HCT116 (cell line): ENCODE measurements around the gene COL23A1. TPM values are rescaled to one million over a fixed set of nuclear protein-coding genes. Genes with fewer than 3 reads are reported as not detected.

Experiments
- ATAC-seq: fragments of 200-7000 bp; cut with Tn5 transposase; 2 replicates; pipeline ENCODE4 v1.9.1; 2020; ENCODE audit warnings: mild to moderate bottlenecking, moderate library complexity
- BruUV-seq: library from RNA; stranded (reverse); fragments of 400-500 nt; replicated peaks from 2 replicates; lab custom pipeline; 2021; lab: Mats Ljungman, UMichigan
- CTCF ChIA-PET: fragments of 300-600 bp; sonication (Branson Sonifier 250); formaldehyde crosslinking; loops from one replicate; lab custom pipeline; 2021; ENCODE audit warnings: antibody characterized with exemption; lab: Charles Lee
- POLR2A ChIA-PET: fragments of 300-600, 350-600 bp; sonication (Branson Sonifier 250); formaldehyde crosslinking; loops from one replicate; lab custom pipeline; 2021; ENCODE audit warnings: antibody characterized with exemption; lab: Charles Lee
- RAD21 ChIA-PET, 2 experiments: fragments of 300-600 bp; sonication (Branson Sonifier 250); formaldehyde crosslinking; loops; one replicate each; lab custom pipeline; 2023; ENCODE audit warnings: low total read pairs in 2 of 2; ENCODE audit not compliant: uncharacterized antibody in 2 of 2, unreplicated experiment in 2 of 2, low non-redundant PET in 1 of 2; lab: Charles Lee
- DNase-seq: peaks from one replicate; pipeline ENCODE4 v3.0.0-alpha.2; 2010; ENCODE audit warnings: low read depth, low spot score
- H2AFZ ChIP-seq: fragments of 200-600 bp; shearing (Covaris generic), sonication (generic); 2 replicates; pipeline ENCODE4 v1.6.1; 2017; ENCODE audit warnings: low read depth, mixed run types, mixed read lengths, antibody characterized with exemption, low read length; ENCODE audit not compliant: poor library complexity, severe bottlenecking
- H3K27ac ChIP-seq: 2 replicates; pipeline ENCODE4 v1.5.1; 2012; ENCODE audit warnings: low read depth, low read length
- H3K27me3 ChIP-seq: fragments of 200-600 bp; sonication (generic); 2 replicates; pipeline ENCODE4 v1.6.1; 2016; ENCODE audit warnings: mixed run types, low read length, mixed read lengths; ENCODE audit not compliant: insufficient read depth
- H3K36me3 ChIP-seq, 2 experiments: fragments of 200-500 bp in 1 of 2; fragments of 200-600 bp in 1 of 2; sonication (Bioruptor generic) in 1 of 2; sonication (generic) in 1 of 2; 2 replicates each; pipeline versions ENCODE4 v1.5.1 to v1.6.1; 2014 to 2016; ENCODE audit warnings: low read length in 2 of 2, inconsistent platforms in 1 of 2, mixed read lengths in 1 of 2, mixed run types in 1 of 2; ENCODE audit not compliant: insufficient read depth in 2 of 2, control insufficient read depth in 1 of 2
- H3K4me1 ChIP-seq, 2 experiments: fragments of 200-600 bp in 1 of 2; sonication (generic) in 1 of 2; 2 replicates each; pipeline versions ENCODE4 v1.5.1 to v1.6.1; 2012 to 2017; ENCODE audit warnings: low read length in 2 of 2, inconsistent platforms in 1 of 2, mild to moderate bottlenecking in 1 of 2, mixed read lengths in 1 of 2, mixed run types in 1 of 2, moderate library complexity in 1 of 2; ENCODE audit not compliant: insufficient read depth in 2 of 2, control insufficient read depth in 1 of 2
- H3K4me2 ChIP-seq: fragments of 200-600 bp; sonication (generic); 2 replicates; pipeline ENCODE4 v1.6.1; 2017; ENCODE audit warnings: mixed run types, low read length, mixed read lengths
- H3K4me3 ChIP-seq, 2 experiments: fragments of 200-600 bp in 1 of 2; sonication (generic) in 1 of 2; replicated peaks in 1 of 2; 2 replicates each; pipeline ENCODE4 v1.5.1; 2011 to 2016; ENCODE audit warnings: low read length in 2 of 2, control low read depth in 1 of 2, low read depth in 1 of 2, mild to moderate bottlenecking in 1 of 2, mixed read lengths in 1 of 2, mixed run types in 1 of 2
- H3K79me2 ChIP-seq: fragments of 200-600 bp; sonication (generic); 2 replicates; pipeline ENCODE4 v1.6.1; 2017; ENCODE audit warnings: mild to moderate bottlenecking, mixed run types, low read length, moderate library complexity, mixed read lengths; ENCODE audit not compliant: insufficient read depth
- H3K9ac ChIP-seq: fragments of 200-600 bp; sonication (generic); 2 replicates; pipeline ENCODE4 v1.6.1; 2016; ENCODE audit warnings: low read length, mixed read lengths
- H3K9me2 ChIP-seq: fragments of 200-600 bp; sonication (generic), shearing (Covaris generic); 2 replicates; pipeline ENCODE4 v1.6.1; 2017; ENCODE audit warnings: mixed run types, mild to moderate bottlenecking, moderate library complexity; ENCODE audit not compliant: insufficient read depth
- H3K9me3 ChIP-seq, 2 experiments: fragments of 200-500 bp in 1 of 2; fragments of 200-600 bp in 1 of 2; sonication (Bioruptor generic) in 1 of 2; sonication (generic) in 1 of 2; 2 replicates each; pipeline ENCODE4 v1.6.1; 2014 to 2017; ENCODE audit warnings: low read length in 2 of 2, mixed read lengths in 2 of 2, inconsistent platforms in 1 of 2, low read depth in 1 of 2, mild to moderate bottlenecking in 1 of 2, mixed run types in 1 of 2, moderate library complexity in 1 of 2; ENCODE audit not compliant: control insufficient read depth in 1 of 2, insufficient read depth in 1 of 2
- H4K20me1 ChIP-seq: fragments of 200-600 bp; sonication (generic), shearing (Covaris generic); 2 replicates; pipeline ENCODE4 v1.6.1; 2017; ENCODE audit warnings: mixed run types, mild to moderate bottlenecking, moderate library complexity; ENCODE audit not compliant: insufficient read depth
- ELF1 ChIP-seq: IDR thresholded peaks from 2 replicates; pipeline ENCODE4 v1.6.1; 2012; ENCODE audit warnings: low read depth, borderline replicate concordance
- SP1 ChIP-seq: IDR thresholded peaks from 2 replicates; pipeline ENCODE4 v1.6.1; 2012; ENCODE audit warnings: low read depth
- SRF ChIP-seq: IDR thresholded peaks from 2 replicates; pipeline ENCODE4 v1.6.1; 2012; ENCODE audit warnings: low read depth
- TCF7L2 ChIP-seq: IDR thresholded peaks from 2 replicates; pipeline ENCODE4 v1.7.0; 2011; ENCODE audit warnings: borderline replicate concordance, inconsistent platforms; ENCODE audit not compliant: insufficient read depth, insufficient read length; ENCODE audit errors: extremely low read depth
- intact Hi-C: fragments of 100-400 bp; cut with micrococcal nuclease; formaldehyde crosslinking; loops from 2 replicates; pipeline ENCODE4 v1.10.0; 2022
- total RNA-seq: library from RNA; stranded (reverse); gene quantifications from one replicate; pipeline ENCODE4 v1.2.1, GENCODE V29; 2021; ENCODE audit not compliant: unreplicated experiment
- TF ChIP-seq, protein P1 (sequence below): IDR thresholded peaks from 2 replicates; pipeline ENCODE4 v1.6.1; 2012
- TF ChIP-seq, protein P2 (sequence below): IDR thresholded peaks from 2 replicates; pipeline ENCODE4 v1.6.1; 2011; ENCODE audit warnings: mild to moderate bottlenecking, low read length, moderate library complexity; ENCODE audit not compliant: insufficient replicate concordance; ENCODE audit errors: extremely low read depth
- TF ChIP-seq, protein P3 (sequence below): IDR thresholded peaks from 2 replicates; pipeline ENCODE4 v1.6.1; 2012; ENCODE audit warnings: low read depth

COL23A1 gene
- total RNA-seq, 1 experiment from 2014 or later = not detected

DNA sequence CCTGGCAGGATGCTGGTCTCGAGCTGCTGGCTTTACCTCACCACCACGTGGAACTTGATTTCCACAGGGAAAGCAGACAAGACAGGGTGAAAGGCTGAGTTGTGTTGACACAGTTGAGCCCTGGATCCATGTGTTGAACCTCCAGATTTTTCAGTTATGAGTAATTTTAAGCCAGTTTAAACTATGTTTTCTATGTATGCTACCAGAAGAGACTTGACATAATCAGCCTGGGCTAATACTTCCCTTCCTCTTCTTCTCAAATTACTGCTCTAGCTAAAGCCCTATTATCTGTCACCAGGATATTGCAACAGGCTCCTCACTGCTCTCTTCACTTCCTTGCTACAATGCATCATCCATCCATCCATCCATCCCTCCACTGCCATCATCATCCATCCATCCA is 345.6 kb downstream of the COL23A1 start:
- Histone ChIP-seq H3K36me3 (no peaks in the 10 kb centered on the region), H3K79me2 (no peaks in the 10 kb centered on the region), H2AFZ (no peak overlapping the region), H3K4me1 (no peaks in the 10 kb centered on the region), H3K9me2 (no peaks in the 10 kb centered on the region), H3K4me2 (no peak overlapping the region), H3K27ac (no peak overlapping the region), H3K4me3 (no peak overlapping the region), H3K9ac (no peak overlapping the region), H3K9me3 (no peaks in the 10 kb centered on the region), H3K27me3 (no peaks in the 10 kb centered on the region), H4K20me1 (no peaks in the 10 kb centered on the region)
- POLR2A ChIA-PET = no interaction called here
- CTCF ChIA-PET = interaction anchor here (0.6 kb wide), 1 partner anchor 1276 kb away, joined by 7 read pairs; no protein-coding TSS in a partner anchor
- no peak for ATAC-seq
- intact Hi-C loops = no loop called here
- TF ChIP-seq SRF (no peak), TCF7L2 (no peak), SP1 (no peak), ELF1 (no peak)
- TF ChIP-seq, protein P1, sequence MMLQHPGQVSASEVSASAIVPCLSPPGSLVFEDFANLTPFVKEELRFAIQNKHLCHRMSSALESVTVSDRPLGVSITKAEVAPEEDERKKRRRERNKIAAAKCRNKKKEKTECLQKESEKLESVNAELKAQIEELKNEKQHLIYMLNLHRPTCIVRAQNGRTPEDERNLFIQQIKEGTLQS = no peak
- TF ChIP-seq, protein P2, sequence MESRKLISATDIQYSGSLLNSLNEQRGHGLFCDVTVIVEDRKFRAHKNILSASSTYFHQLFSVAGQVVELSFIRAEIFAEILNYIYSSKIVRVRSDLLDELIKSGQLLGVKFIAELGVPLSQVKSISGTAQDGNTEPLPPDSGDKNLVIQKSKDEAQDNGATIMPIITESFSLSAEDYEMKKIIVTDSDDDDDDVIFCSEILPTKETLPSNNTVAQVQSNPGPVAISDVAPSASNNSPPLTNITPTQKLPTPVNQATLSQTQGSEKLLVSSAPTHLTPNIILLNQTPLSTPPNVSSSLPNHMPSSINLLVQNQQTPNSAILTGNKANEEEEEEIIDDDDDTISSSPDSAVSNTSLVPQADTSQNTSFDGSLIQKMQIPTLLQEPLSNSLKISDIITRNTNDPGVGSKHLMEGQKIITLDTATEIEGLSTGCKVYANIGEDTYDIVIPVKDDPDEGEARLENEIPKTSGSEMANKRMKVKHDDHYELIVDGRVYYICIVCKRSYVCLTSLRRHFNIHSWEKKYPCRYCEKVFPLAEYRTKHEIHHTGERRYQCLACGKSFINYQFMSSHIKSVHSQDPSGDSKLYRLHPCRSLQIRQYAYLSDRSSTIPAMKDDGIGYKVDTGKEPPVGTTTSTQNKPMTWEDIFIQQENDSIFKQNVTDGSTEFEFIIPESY = no peak
- TF ChIP-seq, protein P3, sequence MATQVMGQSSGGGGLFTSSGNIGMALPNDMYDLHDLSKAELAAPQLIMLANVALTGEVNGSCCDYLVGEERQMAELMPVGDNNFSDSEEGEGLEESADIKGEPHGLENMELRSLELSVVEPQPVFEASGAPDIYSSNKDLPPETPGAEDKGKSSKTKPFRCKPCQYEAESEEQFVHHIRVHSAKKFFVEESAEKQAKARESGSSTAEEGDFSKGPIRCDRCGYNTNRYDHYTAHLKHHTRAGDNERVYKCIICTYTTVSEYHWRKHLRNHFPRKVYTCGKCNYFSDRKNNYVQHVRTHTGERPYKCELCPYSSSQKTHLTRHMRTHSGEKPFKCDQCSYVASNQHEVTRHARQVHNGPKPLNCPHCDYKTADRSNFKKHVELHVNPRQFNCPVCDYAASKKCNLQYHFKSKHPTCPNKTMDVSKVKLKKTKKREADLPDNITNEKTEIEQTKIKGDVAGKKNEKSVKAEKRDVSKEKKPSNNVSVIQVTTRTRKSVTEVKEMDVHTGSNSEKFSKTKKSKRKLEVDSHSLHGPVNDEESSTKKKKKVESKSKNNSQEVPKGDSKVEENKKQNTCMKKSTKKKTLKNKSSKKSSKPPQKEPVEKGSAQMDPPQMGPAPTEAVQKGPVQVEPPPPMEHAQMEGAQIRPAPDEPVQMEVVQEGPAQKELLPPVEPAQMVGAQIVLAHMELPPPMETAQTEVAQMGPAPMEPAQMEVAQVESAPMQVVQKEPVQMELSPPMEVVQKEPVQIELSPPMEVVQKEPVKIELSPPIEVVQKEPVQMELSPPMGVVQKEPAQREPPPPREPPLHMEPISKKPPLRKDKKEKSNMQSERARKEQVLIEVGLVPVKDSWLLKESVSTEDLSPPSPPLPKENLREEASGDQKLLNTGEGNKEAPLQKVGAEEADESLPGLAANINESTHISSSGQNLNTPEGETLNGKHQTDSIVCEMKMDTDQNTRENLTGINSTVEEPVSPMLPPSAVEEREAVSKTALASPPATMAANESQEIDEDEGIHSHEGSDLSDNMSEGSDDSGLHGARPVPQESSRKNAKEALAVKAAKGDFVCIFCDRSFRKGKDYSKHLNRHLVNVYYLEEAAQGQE = no peak
- DNase-seq = no peak
- RAD21 ChIA-PET = no interaction called here
- no TSS peak for BruUV-seq
